Tibial artery (tissue), 4 donors: Measurements from ENCODE around the gene THAP12.

Source experiments
- DNase-seq, 2 donors: peaks; one replicate each; pipeline ENCODE4 v3.0.0-alpha.2; 2019
- H3K27ac ChIP-seq, 2 donors: fragments of 200-600 bp; sonication (generic) in 1 of 2; 1 replicate in 1 of 2; 2 replicates in 1 of 2; pipeline ENCODE4 v1.5.1; 2018 to 2019; ENCODE audit warnings: mild to moderate bottlenecking in 1 of 2
- H3K27me3 ChIP-seq, 2 donors: fragments of 200-600 bp; sonication (generic) in 1 of 2; one replicate each; pipeline versions ENCODE4 v1.5.1 to v1.6.0; 2016 to 2019
- H3K36me3 ChIP-seq, 3 donors: fragments of 200-600 bp; sonication (generic) in 2 of 3; one replicate each; pipeline ENCODE4 v1.5.1; 2016 to 2019; ENCODE audit warnings: mild to moderate bottlenecking in 2 of 3
- H3K4me1 ChIP-seq, 4 donors: fragments of 200-600 bp; sonication (generic) in 2 of 4; 1 replicate in 3 of 4; 2 replicates in 1 of 4; pipeline ENCODE4 v1.5.1; 2016 to 2019
- H3K4me3 ChIP-seq, 2 donors: fragments of 200-600 bp; sonication (generic) in 1 of 2; 1 replicate in 1 of 2; 2 replicates in 1 of 2; pipeline ENCODE4 v1.5.1; 2018 to 2019; ENCODE audit warnings: mild to moderate bottlenecking in 2 of 2
- H3K9me3 ChIP-seq, 3 donors: fragments of 200-600 bp; sonication (generic) in 1 of 3; one replicate each; pipeline ENCODE4 v1.5.1; 2016 to 2019
- intact Hi-C: fragments of 100-400 bp; cut with DNase I; formaldehyde crosslinking; loops from one replicate; pipeline ENCODE4 v1.15.0; 2023; ENCODE audit warnings: low total_unique reads
- TF ChIP-seq, protein P1 (sequence below), 2 experiments: fragments of 200-600 bp in 1 of 2; fragments of 450-650 bp in 1 of 2; IDR thresholded peaks; one replicate each; pipeline ENCODE4 v1.5.1; 2017 to 2019; ENCODE audit warnings: antibody characterized with exemption in 2 of 2, mild to moderate bottlenecking in 1 of 2, moderate library complexity in 1 of 2

The THAP12 gene

DNA sequence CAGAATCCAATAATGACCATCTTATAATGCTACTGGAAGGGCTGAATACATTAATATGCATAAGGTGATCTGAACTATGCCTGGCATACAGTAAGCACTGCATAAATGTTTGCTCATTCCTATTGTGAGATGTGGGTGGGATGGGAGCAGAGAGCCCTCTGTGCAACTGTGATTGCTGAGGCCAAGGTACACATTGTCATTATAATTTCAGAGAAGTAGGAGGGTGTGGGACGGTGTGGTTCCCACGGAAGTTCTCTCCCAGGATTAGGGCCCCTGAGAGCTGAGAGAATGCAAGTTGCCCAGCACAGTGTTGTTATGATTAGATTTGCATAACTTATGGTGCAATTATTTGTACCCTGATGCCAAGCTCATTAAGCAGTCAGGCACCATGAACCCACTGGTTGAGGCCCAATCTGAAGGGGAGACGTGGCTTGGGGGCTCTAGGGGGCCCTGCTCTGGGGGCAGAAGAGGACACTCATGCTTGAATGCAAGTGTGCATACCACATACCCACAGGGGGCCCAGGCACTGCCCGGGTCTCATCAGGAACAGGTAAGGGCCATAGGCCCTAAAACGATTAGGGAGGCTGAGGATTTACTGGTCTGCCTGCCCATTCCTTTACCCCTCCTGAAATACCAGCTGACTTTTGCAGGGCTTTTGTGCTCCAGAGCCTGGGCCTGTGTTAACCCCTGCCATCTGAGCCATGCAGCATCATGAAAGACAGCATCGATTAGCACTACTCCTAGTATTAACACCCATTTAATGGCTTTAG, 72.8 kb downstream of the THAP12 start:
- Histone ChIP-seq H3K9me3 (no peaks in the 10 kb centered on the region), H3K27me3 (no peaks in the 10 kb centered on the region), H3K4me3 (no peak overlapping the region), H3K36me3 (no peaks in the 10 kb centered on the region), H3K4me1 (no peaks in the 10 kb centered on the region), H3K27ac (no peak overlapping the region)
- TF ChIP-seq, protein P1, sequence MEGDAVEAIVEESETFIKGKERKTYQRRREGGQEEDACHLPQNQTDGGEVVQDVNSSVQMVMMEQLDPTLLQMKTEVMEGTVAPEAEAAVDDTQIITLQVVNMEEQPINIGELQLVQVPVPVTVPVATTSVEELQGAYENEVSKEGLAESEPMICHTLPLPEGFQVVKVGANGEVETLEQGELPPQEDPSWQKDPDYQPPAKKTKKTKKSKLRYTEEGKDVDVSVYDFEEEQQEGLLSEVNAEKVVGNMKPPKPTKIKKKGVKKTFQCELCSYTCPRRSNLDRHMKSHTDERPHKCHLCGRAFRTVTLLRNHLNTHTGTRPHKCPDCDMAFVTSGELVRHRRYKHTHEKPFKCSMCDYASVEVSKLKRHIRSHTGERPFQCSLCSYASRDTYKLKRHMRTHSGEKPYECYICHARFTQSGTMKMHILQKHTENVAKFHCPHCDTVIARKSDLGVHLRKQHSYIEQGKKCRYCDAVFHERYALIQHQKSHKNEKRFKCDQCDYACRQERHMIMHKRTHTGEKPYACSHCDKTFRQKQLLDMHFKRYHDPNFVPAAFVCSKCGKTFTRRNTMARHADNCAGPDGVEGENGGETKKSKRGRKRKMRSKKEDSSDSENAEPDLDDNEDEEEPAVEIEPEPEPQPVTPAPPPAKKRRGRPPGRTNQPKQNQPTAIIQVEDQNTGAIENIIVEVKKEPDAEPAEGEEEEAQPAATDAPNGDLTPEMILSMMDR (IDR thresholded peaks at IDR 0.05), result no peak
- intact Hi-C loops, result no loop called here
- no peak for DNase-seq

DNA sequence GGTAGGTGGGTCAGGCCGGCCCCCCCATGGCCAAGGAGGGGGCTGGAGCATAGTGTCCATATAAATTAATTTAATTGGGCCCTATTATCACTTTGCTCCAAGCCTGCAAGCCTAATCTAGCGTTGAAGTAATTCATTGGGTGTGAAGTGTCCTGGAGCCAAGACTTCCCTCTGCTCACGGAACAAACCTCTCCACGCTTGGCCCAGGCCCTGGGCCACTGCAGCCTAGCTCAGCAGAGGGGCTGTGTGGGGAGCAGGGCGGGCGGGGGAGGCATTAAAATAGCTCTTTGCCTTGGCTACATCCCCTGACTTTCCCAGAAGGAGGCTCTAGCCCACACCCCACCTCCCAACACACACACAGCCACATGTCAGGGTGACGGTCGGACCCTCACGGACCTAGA, 73.5 kb downstream of the THAP12 start:
- TF ChIP-seq, protein P1 (IDR thresholded peaks at IDR 0.05), result no peak
- no peak for DNase-seq
- no peaks in the 10 kb centered on the region for H3K4me1 ChIP-seq
- no peaks in the 10 kb centered on the region for H3K36me3 ChIP-seq
- intact Hi-C loops, result no loop called here
- no peak overlapping the region for H3K4me3 ChIP-seq
- H3K9me3 ChIP-seq, result no peaks in the 10 kb centered on the region
- no peak overlapping the region for H3K27ac ChIP-seq
- no peaks in the 10 kb centered on the region for H3K27me3 ChIP-seq

DNA sequence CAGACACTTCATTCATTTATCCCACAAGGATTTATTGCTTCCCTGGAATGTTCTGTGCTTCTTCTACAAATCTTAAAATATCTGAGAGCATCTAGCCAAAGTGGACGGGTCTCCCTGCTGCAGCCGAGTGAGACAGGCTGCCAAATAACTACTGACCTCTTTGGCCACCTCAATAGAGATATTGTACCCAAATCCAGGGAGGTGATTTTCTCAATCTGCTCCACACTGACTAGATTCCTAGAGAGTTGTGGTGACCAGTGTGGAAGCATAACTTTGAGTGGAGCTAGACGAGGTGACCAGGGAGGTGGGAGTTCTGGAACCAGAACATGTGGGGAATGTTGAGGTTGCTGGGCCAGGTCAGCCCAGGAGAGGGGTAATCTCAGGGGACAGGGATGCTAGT, 77.5 kb downstream of the THAP12 start:
- Histone ChIP-seq H3K27me3 (peaks cover 0 to 5% of the 10 kb centered on the region in 2 donors), H3K4me1 (no peaks in the 10 kb centered on the region), H3K4me3 (no peak overlapping the region), H3K27ac (no peak overlapping the region), H3K9me3 (no peaks in the 10 kb centered on the region), H3K36me3 (no peaks in the 10 kb centered on the region)
- intact Hi-C loops, result no loop called here
- DNase-seq, result no peak
- TF ChIP-seq, protein P1 (IDR thresholded peaks at IDR 0.05), result no peak

DNA sequence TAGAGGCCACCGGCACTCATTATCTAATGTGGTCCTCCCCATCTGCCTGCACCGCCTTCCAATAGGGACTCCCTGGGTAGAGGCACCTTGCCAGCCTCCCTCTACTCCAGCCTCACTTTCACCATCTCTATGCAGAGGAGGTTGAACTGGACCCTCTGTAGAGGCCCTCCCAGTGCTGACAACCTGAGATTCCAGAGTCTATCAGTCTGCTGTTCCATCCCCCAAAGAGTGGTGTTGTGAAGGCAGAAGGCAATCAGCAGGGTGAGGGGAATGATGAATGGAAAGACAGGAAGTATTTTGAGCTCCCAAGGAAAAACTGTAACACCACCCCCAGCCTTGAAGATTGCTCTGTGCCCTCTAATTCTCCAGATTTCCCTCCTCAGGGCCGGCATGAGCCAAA, 77.9 kb downstream of the THAP12 start:
- Histone ChIP-seq H3K36me3 (no peaks in the 10 kb centered on the region), H3K27me3 (peaks cover 0 to 5% of the 10 kb centered on the region in 2 donors), H3K4me3 (no peak overlapping the region), H3K9me3 (no peaks in the 10 kb centered on the region), H3K27ac (no peak overlapping the region), H3K4me1 (no peaks in the 10 kb centered on the region)
- intact Hi-C loops, result no loop called here
- TF ChIP-seq, protein P1 (IDR thresholded peaks at IDR 0.05), result no peak
- DNase-seq, result no peak
